Keratinocyte (primary cell): ENCODE measurements around the gene MATK.

ENCODE experiments used
- EZH2 ChIP-seq: IDR thresholded peaks from one replicate; pipeline ENCODE4 v1.6.1; 2012; ENCODE audit warnings: inconsistent platforms, mild to moderate bottlenecking, low read length, moderate library complexity
- TF ChIP-seq, protein P1 (sequence below), 3 experiments: IDR thresholded peaks in 1 of 3; conservative IDR thresholded peaks in 1 of 3; optimal IDR thresholded peaks in 1 of 3; 2 replicates in 2 of 3; 3 replicates in 1 of 3; pipeline versions ENCODE3 to v1.5.1; 2011; ENCODE audit warnings: low read length in 3 of 3, mild to moderate bottlenecking in 3 of 3, moderate library complexity in 2 of 3, control low read depth in 1 of 3, inconsistent platforms in 1 of 3; ENCODE audit not compliant: insufficient read depth in 2 of 3; ENCODE audit errors: extremely low read depth in 1 of 3

DNA sequence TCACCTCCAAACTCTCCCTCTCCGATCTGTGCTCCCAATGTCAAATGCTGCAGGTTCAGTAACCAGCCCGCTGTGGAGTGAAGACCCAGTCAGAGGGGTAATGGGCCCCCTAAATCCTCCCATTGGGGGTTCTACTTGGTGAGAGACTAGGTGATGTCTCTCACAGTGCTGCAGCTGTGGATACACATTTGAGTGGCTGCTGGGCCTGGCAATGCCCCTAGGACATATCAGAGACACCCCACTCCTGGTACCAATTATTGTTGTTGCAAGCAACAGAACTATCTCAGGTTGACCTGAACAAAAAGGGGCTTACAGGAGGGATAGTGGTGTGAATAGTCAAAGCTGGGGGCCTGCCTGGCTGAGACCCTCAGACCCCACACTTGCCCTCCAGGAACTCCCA lies 4.6 kb downstream of the MATK start:
- no peak for TF ChIP-seq EZH2
- TF ChIP-seq, protein P1, sequence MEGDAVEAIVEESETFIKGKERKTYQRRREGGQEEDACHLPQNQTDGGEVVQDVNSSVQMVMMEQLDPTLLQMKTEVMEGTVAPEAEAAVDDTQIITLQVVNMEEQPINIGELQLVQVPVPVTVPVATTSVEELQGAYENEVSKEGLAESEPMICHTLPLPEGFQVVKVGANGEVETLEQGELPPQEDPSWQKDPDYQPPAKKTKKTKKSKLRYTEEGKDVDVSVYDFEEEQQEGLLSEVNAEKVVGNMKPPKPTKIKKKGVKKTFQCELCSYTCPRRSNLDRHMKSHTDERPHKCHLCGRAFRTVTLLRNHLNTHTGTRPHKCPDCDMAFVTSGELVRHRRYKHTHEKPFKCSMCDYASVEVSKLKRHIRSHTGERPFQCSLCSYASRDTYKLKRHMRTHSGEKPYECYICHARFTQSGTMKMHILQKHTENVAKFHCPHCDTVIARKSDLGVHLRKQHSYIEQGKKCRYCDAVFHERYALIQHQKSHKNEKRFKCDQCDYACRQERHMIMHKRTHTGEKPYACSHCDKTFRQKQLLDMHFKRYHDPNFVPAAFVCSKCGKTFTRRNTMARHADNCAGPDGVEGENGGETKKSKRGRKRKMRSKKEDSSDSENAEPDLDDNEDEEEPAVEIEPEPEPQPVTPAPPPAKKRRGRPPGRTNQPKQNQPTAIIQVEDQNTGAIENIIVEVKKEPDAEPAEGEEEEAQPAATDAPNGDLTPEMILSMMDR (optimal IDR thresholded peaks at IDR 0.05 in 1 of 3, IDR thresholded peaks at IDR 0.05 in 1 of 3, conservative IDR thresholded peaks at IDR 0.05 in 1 of 3; ENCODE audit: extremely low read depth in 1 of 3, insufficient read depth in 2 of 3, low read length in 3 of 3) = no peak
